Bronchial epithelial cell (primary cell): ENCODE data around the gene TGFBR3L. TPM values are rescaled to one million over a fixed set of nuclear protein-coding genes. Genes with fewer than 3 reads are reported as not detected.

Source experiments
- DNase-seq: peaks from one replicate; pipeline ENCODE4 v3.0.0-alpha.2; 2010; ENCODE audit warnings: low read depth
- FAIRE-seq: peaks from 2 replicates; lab custom pipeline; 2011; peaks lifted over from hg19 to GRCh38; lab: Jason Lieb, UNC
- H3K27me3 ChIP-seq: 2 replicates; pipeline ENCODE4 v1.5.1; 2011; ENCODE audit warnings: low read length; ENCODE audit not compliant: control insufficient read depth, insufficient read depth
- H3K36me3 ChIP-seq: 2 replicates; pipeline ENCODE4 v1.5.1; 2011; ENCODE audit warnings: low read length; ENCODE audit not compliant: control insufficient read depth, insufficient read depth
- H3K4me3 ChIP-seq: 2 replicates; pipeline ENCODE4 v1.5.1; 2011; ENCODE audit warnings: mild to moderate bottlenecking, low read depth, low read length, control low read depth
- total RNA-seq: library from RNA; depleted of rRNA; stranded (reverse); fragments of >200 nt; gene quantifications from 2 replicates; pipeline ENCODE4 v1.2.1, GENCODE V29; 2014
- TF ChIP-seq, protein P1 (sequence below): IDR thresholded peaks from 2 replicates; pipeline ENCODE4 v1.5.1; 2011; ENCODE audit warnings: mild to moderate bottlenecking, moderate library complexity, low read length, control low read depth, inconsistent platforms; ENCODE audit not compliant: insufficient read depth, severe bottlenecking

The TGFBR3L gene
- total RNA-seq, 1 donor from 2014 or later, result 1.8 TPM

DNA sequence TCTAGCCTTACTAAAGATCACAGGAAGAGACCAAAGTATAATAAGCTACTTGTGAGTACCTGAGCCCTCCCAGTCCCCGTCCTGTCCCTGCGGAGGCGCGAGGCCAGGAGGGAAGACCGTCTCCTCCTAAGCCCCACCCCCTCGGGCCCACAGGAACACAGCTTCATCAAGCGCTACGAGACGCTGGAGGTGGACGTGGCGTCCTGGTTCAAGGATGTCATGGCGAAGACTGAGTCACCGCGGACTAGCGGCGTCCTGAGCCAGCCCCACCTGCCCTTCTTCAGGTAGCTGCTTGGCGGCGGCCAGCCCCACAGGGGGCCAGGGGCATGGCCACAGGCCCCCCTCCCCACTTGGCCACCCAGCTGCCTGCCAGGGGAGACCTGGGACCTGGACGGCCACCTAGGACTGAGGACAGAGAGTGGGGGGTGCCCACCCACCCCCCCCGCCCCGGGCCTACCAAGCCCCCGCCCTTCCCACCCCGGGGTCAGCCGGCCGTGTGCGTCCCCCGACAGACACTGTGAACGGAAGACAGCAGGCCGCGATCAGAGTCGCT, 2.4 kb upstream of the TGFBR3L start:
- peaks cover 2% of the 10 kb centered on the region for H3K27me3 ChIP-seq
- TF ChIP-seq, protein P1, sequence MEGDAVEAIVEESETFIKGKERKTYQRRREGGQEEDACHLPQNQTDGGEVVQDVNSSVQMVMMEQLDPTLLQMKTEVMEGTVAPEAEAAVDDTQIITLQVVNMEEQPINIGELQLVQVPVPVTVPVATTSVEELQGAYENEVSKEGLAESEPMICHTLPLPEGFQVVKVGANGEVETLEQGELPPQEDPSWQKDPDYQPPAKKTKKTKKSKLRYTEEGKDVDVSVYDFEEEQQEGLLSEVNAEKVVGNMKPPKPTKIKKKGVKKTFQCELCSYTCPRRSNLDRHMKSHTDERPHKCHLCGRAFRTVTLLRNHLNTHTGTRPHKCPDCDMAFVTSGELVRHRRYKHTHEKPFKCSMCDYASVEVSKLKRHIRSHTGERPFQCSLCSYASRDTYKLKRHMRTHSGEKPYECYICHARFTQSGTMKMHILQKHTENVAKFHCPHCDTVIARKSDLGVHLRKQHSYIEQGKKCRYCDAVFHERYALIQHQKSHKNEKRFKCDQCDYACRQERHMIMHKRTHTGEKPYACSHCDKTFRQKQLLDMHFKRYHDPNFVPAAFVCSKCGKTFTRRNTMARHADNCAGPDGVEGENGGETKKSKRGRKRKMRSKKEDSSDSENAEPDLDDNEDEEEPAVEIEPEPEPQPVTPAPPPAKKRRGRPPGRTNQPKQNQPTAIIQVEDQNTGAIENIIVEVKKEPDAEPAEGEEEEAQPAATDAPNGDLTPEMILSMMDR, result no peak
- no peak for FAIRE-seq
- no peak overlapping the region for H3K4me3 ChIP-seq
- no peak for DNase-seq
- peaks cover 8% of the 10 kb centered on the region for H3K36me3 ChIP-seq

DNA sequence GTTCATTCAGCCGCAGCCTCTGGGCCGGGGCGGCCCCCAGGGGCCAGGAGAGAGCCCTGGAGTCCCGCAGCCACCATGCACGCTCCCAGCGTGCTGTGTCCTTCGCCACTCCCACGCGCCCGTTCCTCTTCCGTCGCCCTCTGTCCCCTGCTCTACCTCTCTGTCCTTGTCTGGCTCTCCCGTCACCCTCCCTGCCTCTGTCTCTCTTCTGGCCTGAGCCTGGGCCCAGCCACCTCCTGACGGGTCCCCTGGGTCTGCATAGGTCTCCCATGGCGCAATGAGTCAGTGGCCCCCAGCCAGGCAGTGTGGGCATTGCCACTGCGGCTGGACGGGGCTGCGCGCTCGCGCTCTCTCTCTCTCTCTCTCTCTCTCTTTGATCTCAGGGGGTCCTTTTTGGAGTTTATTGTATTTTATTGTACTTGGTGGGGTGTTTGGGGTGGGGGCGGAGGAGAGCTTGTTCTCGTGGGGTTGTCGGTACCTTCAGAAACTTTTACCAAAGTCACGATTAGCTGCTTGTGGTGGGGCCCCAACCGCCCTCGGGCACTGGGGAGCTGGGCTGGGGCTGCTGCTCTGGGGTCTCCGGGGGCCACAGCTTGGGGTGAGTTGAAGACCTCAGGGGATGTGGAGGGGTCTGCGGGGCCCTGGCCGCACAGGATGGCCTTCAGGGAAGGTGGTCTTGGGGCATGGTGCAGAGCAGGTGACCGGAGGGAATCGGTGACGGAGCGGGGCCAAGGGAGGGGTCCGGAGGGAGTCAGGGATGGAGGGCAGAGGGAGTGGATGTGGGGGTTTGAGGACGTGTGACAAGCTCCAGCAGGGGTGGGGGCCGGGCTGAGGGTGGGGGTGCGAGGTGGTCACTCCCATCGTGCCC, 1.7 kb upstream of the TGFBR3L start:
- H3K36me3 ChIP-seq, result peaks cover 7% of the 10 kb centered on the region
- DNase-seq (no peak), FAIRE-seq (no peak)
- peaks cover 2% of the 10 kb centered on the region for H3K27me3 ChIP-seq
- no peak overlapping the region for H3K4me3 ChIP-seq
- TF ChIP-seq, protein P1, result no peak

DNA sequence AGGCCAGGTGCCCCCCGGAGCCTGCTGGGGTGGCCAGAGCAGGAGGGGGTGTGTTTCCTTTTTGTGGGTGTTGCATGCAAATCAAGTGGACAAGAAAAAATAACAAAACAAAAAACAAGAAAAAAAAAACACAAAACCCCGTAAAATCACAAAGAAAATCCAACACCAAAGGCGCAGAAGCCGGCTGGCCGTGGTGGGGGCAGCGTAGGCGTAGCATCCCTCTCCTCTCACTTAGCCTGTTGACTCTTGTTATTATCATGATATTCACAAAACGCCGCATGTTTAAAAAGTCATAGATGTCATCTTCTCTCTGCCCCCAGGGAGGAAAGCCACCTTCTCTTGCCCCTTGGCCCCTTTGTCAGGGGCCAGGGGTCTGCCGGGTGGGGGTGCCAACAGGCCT, 978 bp upstream of the TGFBR3L start:
- TF ChIP-seq, protein P1, result no peak
- DNase-seq (no peak), FAIRE-seq (no peak)
- no peak overlapping the region for H3K4me3 ChIP-seq
- peaks cover 2% of the 10 kb centered on the region for H3K27me3 ChIP-seq
- H3K36me3 ChIP-seq, result peaks cover 7% of the 10 kb centered on the region

DNA sequence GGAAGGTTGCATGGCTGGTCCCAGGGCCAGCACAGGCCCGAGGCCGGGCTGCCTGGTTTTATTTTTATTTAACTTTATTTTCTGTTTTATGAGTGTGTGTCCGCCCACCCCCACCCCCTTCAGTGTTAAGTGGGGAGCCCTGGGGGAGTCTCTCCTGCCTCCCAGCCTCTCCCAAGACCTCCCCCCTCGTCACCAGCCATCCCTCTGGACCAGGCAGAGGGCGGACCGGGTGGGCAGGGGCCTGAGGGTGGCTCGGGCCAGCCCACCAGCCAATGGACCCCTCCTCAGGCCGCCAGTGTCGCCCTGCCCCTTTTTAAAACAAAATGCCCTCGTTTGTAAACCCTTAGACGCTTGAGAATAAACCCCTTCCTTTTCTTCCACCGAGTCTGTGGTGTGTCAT, 531 bp upstream of the TGFBR3L start:
- FAIRE-seq (no peak), DNase-seq (no peak)
- TF ChIP-seq, protein P1, result no peak
- Histone ChIP-seq H3K4me3 (no peak overlapping the region), H3K36me3 (peaks cover 7% of the 10 kb centered on the region), H3K27me3 (peaks cover 2% of the 10 kb centered on the region)

DNA sequence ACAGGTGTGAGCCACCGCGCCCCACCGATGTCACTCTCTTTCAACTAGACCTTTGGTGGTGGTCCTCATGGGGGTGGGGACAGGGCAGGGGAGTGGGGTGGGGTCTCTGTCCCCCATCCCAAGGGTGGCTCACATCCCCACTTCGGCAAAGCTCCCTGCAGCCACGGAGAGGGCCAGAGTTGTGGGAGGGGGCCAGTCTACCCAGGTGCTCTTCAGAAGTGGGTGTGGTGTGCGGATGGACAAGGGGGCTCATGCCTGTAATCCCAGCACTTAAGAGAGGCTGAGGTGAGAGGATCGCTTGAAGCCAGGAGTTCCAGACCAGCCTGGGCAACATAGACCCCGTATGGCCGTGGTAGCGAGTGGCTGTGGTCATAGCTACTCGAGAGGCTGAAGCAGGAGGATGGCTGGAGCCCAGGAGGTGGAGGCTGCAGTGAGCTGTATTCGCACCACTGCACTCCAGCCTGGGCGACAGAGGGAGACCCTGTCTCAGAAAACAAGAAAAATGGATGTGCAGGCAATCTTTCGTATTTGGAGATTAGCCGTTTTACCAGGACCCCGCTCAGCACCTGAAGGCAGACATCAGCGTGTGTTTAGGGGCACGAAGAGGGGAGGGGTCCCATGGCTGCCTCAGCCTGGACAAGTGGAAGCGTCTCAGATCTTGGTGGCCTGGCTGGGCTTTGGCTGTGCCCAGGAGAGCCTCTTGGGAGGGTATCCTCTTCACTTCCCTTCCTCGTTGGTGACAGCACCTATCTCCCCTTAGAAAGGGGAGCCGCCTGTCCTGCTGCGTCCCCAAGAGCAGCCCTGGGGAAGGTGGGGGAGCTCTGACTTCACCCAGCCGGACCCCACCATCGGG, 846 bp downstream of the TGFBR3L start:
- Histone ChIP-seq H3K4me3 (peak overlapping the region; percentile 49), H3K36me3 (peaks cover 5% of the 10 kb centered on the region), H3K27me3 (peaks cover 2% of the 10 kb centered on the region)
- TF ChIP-seq, protein P1, result no peak
- DNase-seq (no peak), FAIRE-seq (no peak)
